Measurements from ENCODE around the gene CCDC12. TPM values are rescaled to one million over a fixed set of nuclear protein-coding genes. Genes with fewer than 3 reads are reported as not detected.

CCDC12 gene
- total RNA-seq, 4 donors from 2014 or later, result 36.9 to 59.4 (median 50.2) TPM

GRCh38 chr3:46899151-46900006, 77.2 kb downstream of the CCDC12 start:
- no peaks in the 10 kb centered on the region for H3K36me3 ChIP-seq
- H3K27me3 ChIP-seq, result peaks cover 0 to 14% of the 10 kb centered on the region in 2 donors
- TF ChIP-seq POLR2A (IDR thresholded peaks at IDR 0.05) (no peak), EP300 (IDR thresholded peaks at IDR 0.05) (no peak), CTCF (IDR thresholded peaks at IDR 0.05) (no peak)
- no peak overlapping the region for H3K27ac ChIP-seq
- H3K4me1 ChIP-seq, result peaks cover 0 to 27% (median 11%) of the 10 kb centered on the region in 4 donors
- no peak overlapping the region for H3K4me3 ChIP-seq
- DNase-seq (ENCODE audit: low spot score in 2 of 2), result no peak
- no peaks in the 10 kb centered on the region for H3K9me3 ChIP-seq
- WGBS, 2 donors, result 75 to 83% methylated on average over 20 to 21 of the region's 22 CpGs

GRCh38 chr3:46898321-46899150, 78.0 kb downstream of the CCDC12 start:
- H3K4me3 ChIP-seq, result peak overlapping the region in 1 of 4 donors; percentile 10
- no peaks in the 10 kb centered on the region for H3K36me3 ChIP-seq
- H3K27me3 ChIP-seq, result peaks cover 0 to 14% of the 10 kb centered on the region in 2 donors
- TF ChIP-seq EP300 (IDR thresholded peaks at IDR 0.05) (no peak), CTCF (IDR thresholded peaks at IDR 0.05) (no peak), POLR2A (IDR thresholded peaks at IDR 0.05) (no peak)
- 27 to 30% methylated on average over 23 to 57 of the region's 71 CpGs for WGBS, 2 donors
- no peaks in the 10 kb centered on the region for H3K9me3 ChIP-seq
- H3K27ac ChIP-seq, result no peak overlapping the region
- DNase-seq (ENCODE audit: low spot score in 2 of 2), result no peak
- H3K4me1 ChIP-seq, result peaks cover 0 to 30% (median 14%) of the 10 kb centered on the region in 4 donors

GRCh38 chr3:46897829-46898320, 78.7 kb downstream of the CCDC12 start:
- Histone ChIP-seq H3K4me3 (no peak overlapping the region), H3K4me1 (peaks cover 0 to 37% (median 19%) of the 10 kb centered on the region in 4 donors), H3K27me3 (peaks cover 0 to 14% of the 10 kb centered on the region in 2 donors), H3K36me3 (no peaks in the 10 kb centered on the region), H3K9me3 (no peaks in the 10 kb centered on the region), H3K27ac (no peak overlapping the region)
- WGBS, 2 donors, result 72% methylated on average over 10 to 15 of the region's 15 CpGs
- DNase-seq (ENCODE audit: low spot score in 2 of 2), result no peak
- TF ChIP-seq EP300 (IDR thresholded peaks at IDR 0.05) (no peak), CTCF (IDR thresholded peaks at IDR 0.05) (no peak), POLR2A (IDR thresholded peaks at IDR 0.05) (no peak)

GRCh38 chr3:46897031-46897430, 79.5 kb downstream of the CCDC12 start:
- 92 to 100% methylated on average over 1 to 2 of the region's 2 CpGs for WGBS, 2 donors
- peaks cover 0 to 14% of the 10 kb centered on the region in 2 donors for H3K27me3 ChIP-seq
- no peak for DNase-seq (ENCODE audit: low spot score in 2 of 2)
- TF ChIP-seq CTCF (IDR thresholded peaks at IDR 0.05), result no peak
- no peak for TF ChIP-seq POLR2A (IDR thresholded peaks at IDR 0.05)
- TF ChIP-seq EP300 (IDR thresholded peaks at IDR 0.05), result no peak
- no peaks in the 10 kb centered on the region for H3K36me3 ChIP-seq
- no peak overlapping the region for H3K4me3 ChIP-seq
- H3K4me1 ChIP-seq, result peaks cover 0 to 46% (median 27%) of the 10 kb centered on the region in 4 donors
- no peaks in the 10 kb centered on the region for H3K9me3 ChIP-seq
- no peak overlapping the region for H3K27ac ChIP-seq
